ENCODE measurements around the gene NME7.

GRCh38 chr1:169250022-169250421, 117.6 kb downstream of the NME7 start:
- TF ChIP-seq SP1 (IDR thresholded peaks at IDR 0.05) (no peak), REST (IDR thresholded peaks at IDR 0.05) (no peak), HNF4G (IDR thresholded peaks at IDR 0.05) (no peak), JUND (IDR thresholded peaks at IDR 0.05) (no peak), GABPA (IDR thresholded peaks at IDR 0.05 in 1 of 2, conservative IDR thresholded peaks at IDR 0.05 in 1 of 2) (no peak), TAF1 (conservative IDR thresholded peaks at IDR 0.05) (no peak), RAD21 (IDR thresholded peaks at IDR 0.05) (no peak), ATF3 (IDR thresholded peaks at IDR 0.05) (no peak), CTCF (IDR thresholded peaks at IDR 0.05; ENCODE audit: low read depth, low read length, missing input control) (no peak), HNF4A (conservative IDR thresholded peaks at IDR 0.05) (no peak), RXRA (IDR thresholded peaks at IDR 0.05) (no peak), YY1 (IDR thresholded peaks at IDR 0.05) (no peak), FOXA1 (IDR thresholded peaks at IDR 0.05) (no peak)

Measured in liver (tissue), 3 donors.